IMR-90 (cell line): ENCODE measurements around the gene ANKRD44. TPM values are rescaled to one million over a fixed set of nuclear protein-coding genes. Genes with fewer than 3 reads are reported as not detected.
A peak's percentile ranks its signal among the peaks of the same experiment; 100 is the strongest.

Source experiments
- ATAC-seq: fragments of 200-7000 bp; cut with Tn5 transposase; 2 replicates; pipeline ENCODE4 v1.9.1; 2020; ENCODE audit warnings: low read depth, mild to moderate bottlenecking, moderate library complexity
- BruUV-seq: library from RNA; stranded (reverse); fragments of 400-500 nt; replicated peaks from 2 replicates; lab custom pipeline; 2021; lab: Mats Ljungman, UMichigan
- CTCF ChIA-PET: fragments of 300-600 bp; formaldehyde crosslinking; extraction: SDS; loops from one replicate; lab custom pipeline; 2021; ENCODE audit warnings: antibody characterized with exemption; lab: Yijun Ruan, JAX
- POLR2A ChIA-PET: fragments of 300-600 bp; sonication (Branson Sonifier 250); formaldehyde crosslinking; loops from one replicate; lab custom pipeline; 2022; ENCODE audit warnings: antibody characterized with exemption; ENCODE audit not compliant: unreplicated experiment; lab: Charles Lee
- DNase-seq: peaks from one replicate; pipeline ENCODE4 v3.0.0; 2013
- H2AFZ ChIP-seq: replicated peaks from 2 replicates; pipeline ENCODE3; 2013; ENCODE audit warnings: low read length, mild to moderate bottlenecking; ENCODE audit not compliant: poor library complexity
- H2AK5ac ChIP-seq: 2 replicates; pipeline ENCODE4 v1.6.1; 2013; ENCODE audit warnings: low read depth, low read length, inconsistent platforms
- H2AK9ac ChIP-seq: replicated peaks from 2 replicates; pipeline ENCODE3; 2013; ENCODE audit warnings: mild to moderate bottlenecking, low read depth, low read length, moderate library complexity; ENCODE audit not compliant: poor library complexity
- H2BK120ac ChIP-seq: 2 replicates; pipeline ENCODE4 v1.6.1; 2013; ENCODE audit warnings: low read depth, low read length, inconsistent platforms
- H2BK15ac ChIP-seq: 3 replicates; pipeline ENCODE4 v1.6.1; 2013; ENCODE audit warnings: low read depth, low read length, inconsistent platforms
- H2BK20ac ChIP-seq: 2 replicates; pipeline ENCODE4 v1.6.1; 2013; ENCODE audit warnings: low read depth, mild to moderate bottlenecking, inconsistent platforms, low read length, moderate library complexity
- H2BK5ac ChIP-seq: 2 replicates; pipeline ENCODE4 v1.6.1; 2013; ENCODE audit warnings: mild to moderate bottlenecking, low read depth, low read length, inconsistent platforms; ENCODE audit not compliant: poor library complexity, severe bottlenecking
- H3K14ac ChIP-seq: replicated peaks from 2 replicates; pipeline ENCODE4 v1.6.1; 2013; ENCODE audit warnings: low read depth, low read length, inconsistent platforms
- H3K18ac ChIP-seq: 2 replicates; pipeline ENCODE4 v1.6.1; 2013; ENCODE audit warnings: low read depth, low read length, control low read depth
- H3K23ac ChIP-seq: 2 replicates; pipeline ENCODE4 v1.6.1; 2013; ENCODE audit warnings: low read depth, low read length, inconsistent platforms
- H3K27ac ChIP-seq: 2 replicates; pipeline ENCODE4 v1.5.1; 2013; ENCODE audit warnings: mild to moderate bottlenecking, control low read depth, low read length; ENCODE audit not compliant: insufficient read depth
- H3K27me3 ChIP-seq: 2 replicates; pipeline ENCODE4 v1.6.1; 2013; ENCODE audit warnings: low read length; ENCODE audit not compliant: control insufficient read depth, insufficient read depth
- H3K36me3 ChIP-seq: 2 replicates; pipeline ENCODE4 v1.6.1; 2013; ENCODE audit warnings: low read length, mixed read lengths; ENCODE audit not compliant: control insufficient read depth, insufficient read depth
- H3K4ac ChIP-seq: 2 replicates; pipeline ENCODE4 v1.6.1; 2013; ENCODE audit warnings: low read depth, low read length, inconsistent platforms
- H3K4me1 ChIP-seq: 2 replicates; pipeline ENCODE4 v1.6.1; 2013; ENCODE audit warnings: low read length, mixed read lengths; ENCODE audit not compliant: control insufficient read depth, insufficient read depth
- H3K4me2 ChIP-seq: 2 replicates; pipeline ENCODE4 v1.6.1; 2013; ENCODE audit warnings: low read depth, mild to moderate bottlenecking, control low read depth, low read length, moderate library complexity
- H3K4me3 ChIP-seq: 2 replicates; pipeline ENCODE4 v1.5.1; 2013; ENCODE audit warnings: low read depth, mild to moderate bottlenecking, control low read depth, low read length, moderate library complexity; ENCODE audit not compliant: insufficient read depth
- H3K56ac ChIP-seq: 2 replicates; pipeline ENCODE4 v1.6.1; 2013; ENCODE audit warnings: low read length, inconsistent platforms; ENCODE audit not compliant: insufficient read depth; ENCODE audit errors: extremely low read depth
- H3K79me1 ChIP-seq, 2 experiments: 2 replicates each; pipeline ENCODE4 v1.6.1; 2013; ENCODE audit warnings: low read length in 2 of 2, inconsistent platforms in 1 of 2, low read depth in 1 of 2
- H3K9ac ChIP-seq: 2 replicates; pipeline ENCODE4 v1.6.1; 2013; ENCODE audit warnings: low read depth, low read length, control low read depth
- H3K9me1 ChIP-seq: 2 replicates; pipeline ENCODE4 v1.6.1; 2013; ENCODE audit warnings: low read length, inconsistent platforms; ENCODE audit not compliant: insufficient read depth
- H3K9me3 ChIP-seq: 2 replicates; pipeline ENCODE4 v1.6.1; 2013; ENCODE audit warnings: low read length; ENCODE audit not compliant: control insufficient read depth, insufficient read depth
- H4K20me1 ChIP-seq: 2 replicates; pipeline ENCODE4 v1.6.1; 2013; ENCODE audit warnings: low read length, inconsistent platforms; ENCODE audit not compliant: insufficient read depth
- H4K5ac ChIP-seq: 2 replicates; pipeline ENCODE4 v1.6.1; 2013; ENCODE audit warnings: mild to moderate bottlenecking, low read depth, low read length, control low read depth
- H4K8ac ChIP-seq, 2 experiments: 2 replicates each; pipeline ENCODE4 v1.6.1; 2013; ENCODE audit warnings: low read depth in 2 of 2, low read length in 2 of 2, control low read depth in 1 of 2, inconsistent platforms in 1 of 2
- H4K91ac ChIP-seq: 2 replicates; pipeline ENCODE4 v1.6.1; 2013; ENCODE audit warnings: low read depth, low read length, inconsistent platforms; ENCODE audit not compliant: insufficient read depth
- BHLHE40 ChIP-seq: fragments of 150-350 bp; IDR thresholded peaks from 2 replicates; pipeline ENCODE4 v1.6.1; 2016; ENCODE audit warnings: mild to moderate bottlenecking, low read depth, low read length
- CEBPB ChIP-seq: IDR thresholded peaks from 2 replicates; pipeline ENCODE4 v1.6.1; 2012; ENCODE audit warnings: low read depth, low read length, improper control_type of control experiment
- FOS ChIP-seq: fragments of 150-350 bp; IDR thresholded peaks from 2 replicates; pipeline ENCODE4 v1.6.1; 2016; ENCODE audit warnings: low read depth, low read length
- MAFK ChIP-seq: IDR thresholded peaks from 2 replicates; pipeline ENCODE4 v1.6.1; 2012; ENCODE audit warnings: low read depth, low read length, improper control_type of control experiment
- MAZ ChIP-seq: IDR thresholded peaks from 2 replicates; pipeline ENCODE4 v1.6.1; 2012; ENCODE audit warnings: low read depth, mild to moderate bottlenecking, low read length, improper control_type of control experiment, moderate library complexity, borderline replicate concordance
- MXI1 ChIP-seq: IDR thresholded peaks from 2 replicates; pipeline ENCODE4 v1.6.1; 2012; ENCODE audit warnings: low read depth, mild to moderate bottlenecking, low read length, moderate library complexity, borderline replicate concordance
- NFE2L2 ChIP-seq: fragments of 150-350 bp; IDR thresholded peaks from 2 replicates; pipeline ENCODE4 v1.6.1; 2016; ENCODE audit warnings: low read depth, mild to moderate bottlenecking, low read length
- POLR2A ChIP-seq: IDR thresholded peaks from 2 replicates; pipeline ENCODE4 v1.6.1; 2012; ENCODE audit warnings: mild to moderate bottlenecking, low read depth, low read length
- RCOR1 ChIP-seq: IDR thresholded peaks from 2 replicates; pipeline ENCODE4 v1.6.1; 2012; ENCODE audit warnings: mild to moderate bottlenecking, low read length, improper control_type of control experiment; ENCODE audit not compliant: insufficient replicate concordance
- WGBS, 2 experiments: methylation state at CpG; one replicate each; pipeline versions ENCODE4 v1.1.5 to v1.1.7; 2013; ENCODE audit warnings: missing lambda C conversion rate in 2 of 2; ENCODE audit not compliant: insufficient read length in 1 of 2; ENCODE audit errors: extremely low coverage in 2 of 2; 5-methylcytosine and 5-hydroxymethylcytosine counted together
- dilution Hi-C: fragments of 300-500 bp; cut with HindIII; formaldehyde crosslinking; loops from one replicate; pipeline ENCODE4 v1.14.3; 2018; ENCODE audit warnings: low sequenced_read_pairs; ENCODE audit not compliant: unreplicated experiment
- in situ Hi-C: fragments of 300-500 bp; cut with MboI; formaldehyde crosslinking; loops from 3 replicates; pipeline ENCODE4 v1.14.3; 2019; ENCODE audit warnings: low sequenced_read_pairs, inconsistent platforms, mixed read lengths
- intact Hi-C: fragments of 100-400 bp; cut with micrococcal nuclease; formaldehyde crosslinking; loops from 2 replicates; pipeline ENCODE4 v1.10.0; 2022
- polyA plus RNA-seq, 3 experiments: library from polyadenylated mRNA; depleted of rRNA; stranded (reverse); fragments of >200 nt; gene quantifications; 2 replicates each; pipeline ENCODE4 v1.2.3, GENCODE V29; 2012; ENCODE audit warnings: low replicate concordance in 1 of 3
- total RNA-seq: library from RNA; depleted of rRNA; stranded (reverse); fragments of >200 nt; gene quantifications from 2 replicates; pipeline ENCODE4 v1.2.3, GENCODE V29; 2012
- TF ChIP-seq, protein P1 (sequence below): fragments of 150-350 bp; IDR thresholded peaks from 2 replicates; pipeline ENCODE4 v1.6.1; 2016; ENCODE audit warnings: low read depth, mild to moderate bottlenecking, low read length, moderate library complexity, borderline replicate concordance
- TF ChIP-seq, protein P2 (sequence below): fragments of 150-350 bp; IDR thresholded peaks from 2 replicates; pipeline ENCODE4 v1.6.1; 2017; ENCODE audit warnings: mild to moderate bottlenecking, antibody characterized with exemption, low read length, low read depth
- TF ChIP-seq, protein P3 (sequence below): conservative IDR thresholded peaks from 2 replicates; pipeline ENCODE4 v1.5.1; 2012; ENCODE audit warnings: mild to moderate bottlenecking, low read depth, low read length, improper control_type of control experiment

Gene ANKRD44
- total and polyA plus RNA-seq, 2 of the 4 experiments (the other 2 are of a cell fraction), result 5.2 to 15.6 TPM

DNA sequence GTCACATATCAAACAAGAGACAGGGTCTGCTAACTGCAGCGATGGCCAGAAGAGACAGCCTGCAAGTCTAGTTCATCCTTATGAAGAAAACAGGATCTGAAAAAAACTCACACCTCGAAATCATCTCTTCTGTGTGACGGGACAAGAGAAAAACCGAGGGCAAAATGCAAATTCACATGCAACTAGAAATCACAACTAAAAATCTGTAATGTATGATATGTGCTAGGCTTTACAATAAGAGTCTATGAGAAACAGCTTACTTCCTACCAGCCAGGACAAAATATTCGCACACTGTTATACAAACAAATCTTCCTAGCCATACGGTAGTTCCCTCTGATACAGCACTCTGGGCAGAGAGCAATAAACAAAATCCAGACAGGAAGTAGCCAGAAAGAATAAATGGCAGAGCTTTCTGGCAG lies 48.8 kb downstream of the ANKRD44 start:
- Histone ChIP-seq H3K23ac (peak overlapping the region; percentile 46; the same call in 1 of the 2 replicates), H4K20me1 (no peaks in the 10 kb centered on the region; the same call in 1 of the 2 replicates), H2BK20ac (peak overlapping the region; percentile 59; the same call in 1 of the 2 replicates), H3K4me2 (peak overlapping the region; percentile 80; the same call in 1 of the 2 replicates), H2BK15ac (0 out of 3 replicates have a peak overlapping the region, but pooled peaks have one; percentile 36), H2BK120ac (peak overlapping the region; percentile 53; the same call in 1 of the 2 replicates), H3K79me1 (peaks cover 2 to 3% of the 10 kb centered on the region in 2 experiments; a peak in 1 of 4 replicates), H3K14ac (peak overlapping the region; percentile 44; the same call in 1 of the 2 replicates), H3K56ac (no peak overlapping the region), H3K18ac (peak overlapping the region; percentile 66; the same call in 1 of the 2 replicates), H3K9me3 (no peaks in the 10 kb centered on the region), H3K4ac (peak overlapping the region; percentile 40; the same call in 1 of the 2 replicates), H2AK9ac (no peak overlapping the region), H3K36me3 (no peaks in the 10 kb centered on the region), H3K4me1 (peaks cover 10% of the 10 kb centered on the region), H3K9me1 (no peaks in the 10 kb centered on the region), H4K8ac (peak overlapping the region in 1 of 2 experiments; percentile 41; a peak in 2 of 4 replicates), H3K4me3 (no peak overlapping the region), H3K27me3 (no peaks in the 10 kb centered on the region), H3K9ac (peak overlapping the region; percentile 46; the same call in 1 of the 2 replicates), H4K5ac (peak overlapping the region; percentile 77; the same call in 1 of the 2 replicates), H2AK5ac (no peak overlapping the region), H4K91ac (no peak overlapping the region), H3K27ac (peak overlapping the region; percentile 25; the same call in 1 of the 2 replicates), H2BK5ac (peak overlapping the region; percentile 26), H2AFZ (no peak overlapping the region)
- in situ Hi-C loops (no loop called here), dilution Hi-C loops (no loop called here), intact Hi-C loops (no loop called here)
- TF ChIP-seq, protein P1, sequence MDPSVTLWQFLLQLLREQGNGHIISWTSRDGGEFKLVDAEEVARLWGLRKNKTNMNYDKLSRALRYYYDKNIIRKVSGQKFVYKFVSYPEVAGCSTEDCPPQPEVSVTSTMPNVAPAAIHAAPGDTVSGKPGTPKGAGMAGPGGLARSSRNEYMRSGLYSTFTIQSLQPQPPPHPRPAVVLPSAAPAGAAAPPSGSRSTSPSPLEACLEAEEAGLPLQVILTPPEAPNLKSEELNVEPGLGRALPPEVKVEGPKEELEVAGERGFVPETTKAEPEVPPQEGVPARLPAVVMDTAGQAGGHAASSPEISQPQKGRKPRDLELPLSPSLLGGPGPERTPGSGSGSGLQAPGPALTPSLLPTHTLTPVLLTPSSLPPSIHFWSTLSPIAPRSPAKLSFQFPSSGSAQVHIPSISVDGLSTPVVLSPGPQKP, result no peak
- TF ChIP-seq CEBPB (no peak), NFE2L2 (no peak), MAFK (no peak), FOS (no peak), POLR2A (no peak), MAZ (no peak), MXI1 (no peak), RCOR1 (no peak), BHLHE40 (no peak)
- TF ChIP-seq, protein P2, sequence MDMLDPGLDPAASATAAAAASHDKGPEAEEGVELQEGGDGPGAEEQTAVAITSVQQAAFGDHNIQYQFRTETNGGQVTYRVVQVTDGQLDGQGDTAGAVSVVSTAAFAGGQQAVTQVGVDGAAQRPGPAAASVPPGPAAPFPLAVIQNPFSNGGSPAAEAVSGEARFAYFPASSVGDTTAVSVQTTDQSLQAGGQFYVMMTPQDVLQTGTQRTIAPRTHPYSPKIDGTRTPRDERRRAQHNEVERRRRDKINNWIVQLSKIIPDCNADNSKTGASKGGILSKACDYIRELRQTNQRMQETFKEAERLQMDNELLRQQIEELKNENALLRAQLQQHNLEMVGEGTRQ, result no peak
- TF ChIP-seq, protein P3, sequence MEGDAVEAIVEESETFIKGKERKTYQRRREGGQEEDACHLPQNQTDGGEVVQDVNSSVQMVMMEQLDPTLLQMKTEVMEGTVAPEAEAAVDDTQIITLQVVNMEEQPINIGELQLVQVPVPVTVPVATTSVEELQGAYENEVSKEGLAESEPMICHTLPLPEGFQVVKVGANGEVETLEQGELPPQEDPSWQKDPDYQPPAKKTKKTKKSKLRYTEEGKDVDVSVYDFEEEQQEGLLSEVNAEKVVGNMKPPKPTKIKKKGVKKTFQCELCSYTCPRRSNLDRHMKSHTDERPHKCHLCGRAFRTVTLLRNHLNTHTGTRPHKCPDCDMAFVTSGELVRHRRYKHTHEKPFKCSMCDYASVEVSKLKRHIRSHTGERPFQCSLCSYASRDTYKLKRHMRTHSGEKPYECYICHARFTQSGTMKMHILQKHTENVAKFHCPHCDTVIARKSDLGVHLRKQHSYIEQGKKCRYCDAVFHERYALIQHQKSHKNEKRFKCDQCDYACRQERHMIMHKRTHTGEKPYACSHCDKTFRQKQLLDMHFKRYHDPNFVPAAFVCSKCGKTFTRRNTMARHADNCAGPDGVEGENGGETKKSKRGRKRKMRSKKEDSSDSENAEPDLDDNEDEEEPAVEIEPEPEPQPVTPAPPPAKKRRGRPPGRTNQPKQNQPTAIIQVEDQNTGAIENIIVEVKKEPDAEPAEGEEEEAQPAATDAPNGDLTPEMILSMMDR, result no peak
- DNase-seq, result peak; percentile 71
- no CpG with 5 or more reads among the region's 6 CpGs for WGBS, 2 experiments
- no TSS peak for BruUV-seq
- peak; percentile 93 for ATAC-seq
- ChIA-PET CTCF (interaction anchor here (0.7 kb wide), 2 partner anchors 11 to 127 kb away, joined by 3 to 5 read pairs; no protein-coding TSS in a partner anchor), POLR2A (interaction anchor here (0.6 kb wide), 1 partner anchor 80 kb away, joined by 3 read pairs; no protein-coding TSS in a partner anchor)
